Stimulated activated CD4-positive, alpha-beta T cell treated with anti-CD3 and anti-CD28 coated beads, Interleukin-1b, Interleukin-23, amount 100 ng/mL, for 48 hours (primary cell): Measurements from ENCODE around the gene CD151.

ENCODE experiments used
- DNase-seq: peaks from one replicate; pipeline ENCODE4 v3.0.0-alpha.2; 2020

CD151 gene

DNA sequence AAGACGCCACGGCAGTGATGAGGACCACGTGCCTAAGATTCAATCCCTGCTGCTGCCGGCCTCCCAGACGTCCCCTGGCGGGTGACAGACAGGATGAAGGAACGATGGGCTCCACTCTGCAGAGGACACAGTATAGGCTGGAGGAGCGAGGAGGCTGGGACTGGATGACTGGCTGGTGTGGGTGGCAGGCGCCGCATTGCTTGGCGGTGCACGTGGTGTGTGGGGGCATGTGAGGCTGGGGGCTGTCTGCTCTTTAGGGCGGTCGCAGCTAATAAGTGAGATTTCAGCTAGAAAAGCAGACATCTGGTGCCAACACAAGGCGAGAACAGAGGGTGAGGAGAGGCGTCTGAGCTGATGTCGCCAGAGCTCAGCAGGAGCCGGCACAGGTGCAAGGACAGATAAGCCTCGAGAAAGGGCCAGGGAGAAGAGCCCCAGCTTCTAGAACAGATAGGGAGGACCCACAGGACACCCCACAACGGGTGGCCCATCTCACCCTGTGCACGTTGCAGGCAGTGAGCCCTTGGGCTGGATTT, 43.1 kb downstream of the CD151 start:
- no peak for DNase-seq

GRCh38 chr11:876545-876944, 43.8 kb downstream of the CD151 start:
- no peak for DNase-seq

GRCh38 chr11:877565-877964, 44.8 kb downstream of the CD151 start:
- peak; percentile 55 for DNase-seq

DNA sequence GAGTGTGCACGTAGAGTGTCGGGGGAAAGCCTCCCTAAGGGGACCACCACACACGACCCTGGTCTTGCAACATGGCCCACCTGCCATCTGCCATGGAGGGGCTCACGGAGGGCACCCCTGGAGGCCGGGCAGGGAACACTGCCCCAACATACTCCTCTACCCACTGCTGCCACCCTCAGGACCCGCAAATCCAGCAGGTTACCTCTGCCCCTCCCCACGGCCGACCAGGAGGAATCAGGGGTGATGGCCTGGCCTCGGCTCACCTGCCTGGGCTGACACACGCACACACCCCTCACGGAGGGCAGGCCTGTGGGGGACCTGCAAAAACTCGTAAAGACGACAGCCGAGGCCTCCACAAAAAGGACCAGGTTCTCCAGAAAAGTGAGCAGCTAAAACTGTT, 47.7 kb downstream of the CD151 start:
- no peak for DNase-seq

DNA sequence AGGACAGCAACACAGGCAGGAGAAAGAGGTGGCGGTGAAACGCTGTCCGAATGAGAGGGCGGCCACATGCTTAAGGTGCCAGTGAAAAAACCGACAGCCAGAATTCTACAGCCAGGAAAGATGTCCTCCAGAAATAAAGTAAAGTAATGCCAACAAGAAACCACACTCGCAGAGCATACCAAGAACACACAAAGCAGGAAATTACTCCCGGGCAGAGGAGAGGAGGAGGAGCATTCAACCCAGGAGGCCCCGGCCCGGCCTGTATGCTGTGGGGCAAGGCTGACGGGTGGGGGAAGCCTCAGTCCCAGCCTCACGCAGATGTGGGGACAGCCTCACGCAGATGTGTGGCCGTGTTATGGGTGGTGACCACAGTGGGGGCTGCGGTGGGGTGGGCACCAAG, 49.8 kb downstream of the CD151 start:
- no peak for DNase-seq

DNA sequence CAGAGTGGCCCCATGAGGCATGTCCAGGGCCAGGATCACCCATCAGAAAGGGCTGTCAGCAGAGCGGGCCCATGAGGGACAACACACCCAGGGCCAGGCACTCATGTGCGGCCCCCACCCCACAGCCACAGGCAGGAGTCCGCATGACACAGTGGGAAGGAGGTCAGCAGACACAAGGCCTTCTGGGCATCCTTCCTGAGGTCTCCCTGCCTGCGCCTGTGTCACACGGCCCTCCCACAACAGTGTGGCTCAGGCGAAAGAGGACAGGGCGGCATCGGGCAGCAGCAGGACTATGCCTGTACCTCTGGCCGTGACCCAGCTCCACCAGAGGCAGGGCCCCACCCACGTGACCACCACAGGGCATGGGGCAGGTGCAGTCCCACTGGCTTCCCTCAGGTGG, 50.8 kb downstream of the CD151 start:
- DNase-seq = no peak

DNA sequence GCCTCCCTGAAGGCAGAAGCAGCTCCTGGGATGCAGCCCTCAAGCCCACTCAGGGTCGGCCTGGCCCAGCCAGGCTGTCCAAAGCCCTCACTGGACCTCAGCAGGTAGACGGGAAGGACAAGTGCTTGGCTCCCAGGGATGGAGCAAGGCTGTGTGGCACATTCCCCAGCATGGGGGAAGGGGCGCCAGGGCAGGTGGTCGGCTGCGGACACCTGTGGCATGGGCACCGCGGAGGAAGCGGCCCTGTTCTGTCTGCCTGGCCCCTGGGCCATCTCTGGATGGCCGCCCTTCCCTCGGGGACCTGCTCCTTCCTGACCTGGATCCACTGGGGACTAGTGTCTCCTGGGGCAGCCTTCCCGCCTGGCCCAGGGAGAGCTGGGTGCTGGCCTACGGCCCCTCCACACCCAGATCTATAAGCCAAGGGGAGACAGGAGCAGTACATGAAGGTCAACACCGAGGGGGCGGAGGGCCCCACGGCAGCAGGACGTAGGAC, 51.9 kb downstream of the CD151 start:
- DNase-seq = no peak

- no peak for DNase-seq
These were observed 53.8 kb downstream of the CD151 start for GRCh38 chr11:886568-886967.

- DNase-seq = no peak
These were observed 54.8 kb downstream of the CD151 start for GRCh38 chr11:887589-887988.
